K562 (cell line): Measurements from ENCODE around the gene PRKCE.

Source experiments
- CHD1 ChIP-seq: fragments of 200-600 bp; sonication (generic); IDR thresholded peaks from one replicate; pipeline ENCODE4 v1.6.1; 2012; ENCODE audit warnings: mild to moderate bottlenecking, moderate library complexity, low read length, inconsistent platforms
- ESRRA ChIP-seq: fragments of 450-650 bp; IDR thresholded peaks from 2 replicates; pipeline ENCODE4 v1.6.1; 2014; ENCODE audit warnings: low read depth, mild to moderate bottlenecking, moderate library complexity, borderline replicate concordance
- EWSR1 ChIP-seq: fragments of 450-650 bp; IDR thresholded peaks from 2 replicates; pipeline ENCODE4 v1.6.1; 2018; ENCODE audit warnings: borderline replicate concordance, mild to moderate bottlenecking, low read depth, moderate library complexity; ENCODE audit not compliant: partially characterized antibody
- FOXK2 ChIP-seq, 2 experiments: fragments of 450-650 bp; IDR thresholded peaks in 1 of 2; conservative IDR thresholded peaks in 1 of 2; 2 replicates each; pipeline ENCODE4 v1.6.1; 2016; ENCODE audit warnings: low read depth in 2 of 2, mild to moderate bottlenecking in 1 of 2
- GABPB2 ChIP-seq: fragments of 250-450 bp; sonication (Bioruptor Pico); conservative IDR thresholded peaks from 2 replicates; pipeline ENCODE4 v1.5.1; 2021; ENCODE audit warnings: mild to moderate bottlenecking
- HNRNPLL ChIP-seq: fragments of 200-400 bp; formaldehyde crosslinking; IDR thresholded peaks from 2 replicates; pipeline ENCODE4 v1.6.1; 2017; ENCODE audit warnings: low read length, low read depth, mild to moderate bottlenecking; ENCODE audit not compliant: poor library complexity, severe bottlenecking
- JUN ChIP-seq, 2 experiments: sonication (generic) in 1 of 2; formaldehyde crosslinking in 1 of 2; IDR thresholded peaks; 2 replicates each; pipeline versions ENCODE4 v1.6.1 to v1.8.0; 2012 to 2022; ENCODE audit warnings: borderline replicate concordance in 2 of 2, mild to moderate bottlenecking in 2 of 2, improper control_type of control experiment in 1 of 2, low read depth in 1 of 2, low read length in 1 of 2, missing genetic modification reagents in 1 of 2
- POLR2A ChIP-seq: fragments of 450-650 bp; conservative IDR thresholded peaks from 2 replicates; pipeline ENCODE4 v1.6.1; 2016
- SMAD4 ChIP-seq: fragments of 250-450 bp; sonication (Bioruptor Pico); conservative IDR thresholded peaks from 2 replicates; pipeline ENCODE4 v1.8.0; 2021; ENCODE audit warnings: inconsistent platforms, mild to moderate bottlenecking, moderate library complexity
- SMC3 ChIP-seq: conservative IDR thresholded peaks from 2 replicates; pipeline ENCODE4 v1.6.1; 2011; ENCODE audit warnings: low read depth, low read length, improper control_type of control experiment; ENCODE audit not compliant: insufficient read depth
- TBP ChIP-seq: optimal IDR thresholded peaks from 2 replicates; pipeline ENCODE3; 2011; ENCODE audit warnings: low read depth, low read length, improper control_type of control experiment
- ZNF699 ChIP-seq: fragments of 250-450 bp; sonication (Bioruptor Pico); IDR thresholded peaks from 2 replicates; pipeline ENCODE4 v1.8.0; 2021; ENCODE audit warnings: mild to moderate bottlenecking, moderate library complexity; ENCODE audit not compliant: insufficient replicate concordance
- TF ChIP-seq, protein P1 (sequence below), 2 experiments: fragments of 200-800 bp in 1 of 2; sonication (Bioruptor generic) in 1 of 2; sonication (generic) in 1 of 2; formaldehyde crosslinking in 1 of 2; IDR thresholded peaks in 1 of 2; conservative IDR thresholded peaks in 1 of 2; 2 replicates each; pipeline versions ENCODE4 v1.5.0 to v1.6.1; 2016 to 2020; ENCODE audit warnings: missing compliant biosample characterization in 1 of 2, missing genetic modification characterization in 1 of 2, missing genetic modification reagents in 1 of 2
- TF ChIP-seq, protein P2 (sequence below): fragments of 250-450 bp; sonication (Bioruptor Pico); IDR thresholded peaks from 2 replicates; pipeline ENCODE4 v1.4.0; 2020; ENCODE audit warnings: mild to moderate bottlenecking

DNA sequence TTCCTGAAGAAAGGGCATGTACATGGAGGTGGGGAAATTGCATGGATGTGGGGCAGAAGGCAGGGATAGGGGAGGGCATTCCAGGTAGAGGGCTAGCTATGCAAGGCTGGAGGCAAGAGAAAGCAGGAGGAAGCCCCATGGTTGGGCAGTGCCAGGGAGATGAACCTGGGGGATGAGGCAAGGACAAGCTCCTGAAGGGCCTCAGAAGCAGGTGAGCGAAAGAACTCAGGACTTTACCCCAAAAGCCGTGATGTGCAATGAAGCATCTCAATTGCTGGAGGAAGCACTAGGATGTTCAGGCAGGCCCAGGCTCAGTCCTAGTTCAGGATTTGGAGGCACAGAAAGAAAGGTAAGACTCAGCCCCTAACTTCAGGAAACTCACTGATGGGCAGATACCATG is 528.7 kb downstream of the PRKCE start:
- TF ChIP-seq, protein P1, sequence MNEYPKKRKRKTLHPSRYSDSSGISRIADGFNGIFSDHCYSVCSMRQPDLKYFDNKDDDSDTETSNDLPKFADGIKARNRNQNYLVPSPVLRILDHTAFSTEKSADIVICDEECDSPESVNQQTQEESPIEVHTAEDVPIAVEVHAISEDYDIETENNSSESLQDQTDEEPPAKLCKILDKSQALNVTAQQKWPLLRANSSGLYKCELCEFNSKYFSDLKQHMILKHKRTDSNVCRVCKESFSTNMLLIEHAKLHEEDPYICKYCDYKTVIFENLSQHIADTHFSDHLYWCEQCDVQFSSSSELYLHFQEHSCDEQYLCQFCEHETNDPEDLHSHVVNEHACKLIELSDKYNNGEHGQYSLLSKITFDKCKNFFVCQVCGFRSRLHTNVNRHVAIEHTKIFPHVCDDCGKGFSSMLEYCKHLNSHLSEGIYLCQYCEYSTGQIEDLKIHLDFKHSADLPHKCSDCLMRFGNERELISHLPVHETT (CRISPR knock-in tag; conservative IDR thresholded peaks at IDR 0.05 in 1 of 2, IDR thresholded peaks at IDR 0.05 in 1 of 2), result no peak
- no peak for TF ChIP-seq POLR2A
- no peak for TF ChIP-seq TBP
- no peak for TF ChIP-seq JUN (IDR thresholded peaks at IDR 0.05; ENCODE audit: borderline replicate concordance, low read depth, low read length)
- TF ChIP-seq JUN (CRISPR knock-in tag; IDR thresholded peaks at IDR 0.05; ENCODE audit: borderline replicate concordance), result no peak
- TF ChIP-seq ZNF699 (CRISPR knock-in tag), result no peak
- no peak for TF ChIP-seq GABPB2 (CRISPR knock-in tag)
- TF ChIP-seq, protein P2, sequence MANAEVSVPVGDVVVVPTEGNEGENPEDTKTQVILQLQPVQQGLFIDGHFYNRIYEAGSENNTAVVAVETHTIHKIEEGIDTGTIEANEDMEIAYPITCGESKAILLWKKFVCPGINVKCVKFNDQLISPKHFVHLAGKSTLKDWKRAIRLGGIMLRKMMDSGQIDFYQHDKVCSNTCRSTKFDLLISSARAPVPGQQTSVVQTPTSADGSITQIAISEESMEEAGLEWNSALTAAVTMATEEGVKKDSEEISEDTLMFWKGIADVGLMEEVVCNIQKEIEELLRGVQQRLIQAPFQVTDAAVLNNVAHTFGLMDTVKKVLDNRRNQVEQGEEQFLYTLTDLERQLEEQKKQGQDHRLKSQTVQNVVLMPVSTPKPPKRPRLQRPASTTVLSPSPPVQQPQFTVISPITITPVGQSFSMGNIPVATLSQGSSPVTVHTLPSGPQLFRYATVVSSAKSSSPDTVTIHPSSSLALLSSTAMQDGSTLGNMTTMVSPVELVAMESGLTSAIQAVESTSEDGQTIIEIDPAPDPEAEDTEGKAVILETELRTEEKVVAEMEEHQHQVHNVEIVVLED (CRISPR knock-in tag), result no peak
- TF ChIP-seq HNRNPLL, result no peak
- no peak for TF ChIP-seq FOXK2 (conservative IDR thresholded peaks at IDR 0.05 in 1 of 2, IDR thresholded peaks at IDR 0.05 in 1 of 2; ENCODE audit: low read depth in 2 of 2)
- TF ChIP-seq EWSR1, result no peak
- TF ChIP-seq ESRRA, result no peak
- TF ChIP-seq SMC3, result no peak
- no peak for TF ChIP-seq SMAD4 (CRISPR knock-in tag)
- no peak for TF ChIP-seq CHD1
